Tibial nerve (tissue), 3 donors: Measurements from ENCODE around the gene SLC25A13.

Experiments
- CTCF ChIP-seq, 5 experiments: fragments of 200-600 bp in 3 of 5; fragments of 450-650 bp in 2 of 5; sonication (generic) in 3 of 5; IDR thresholded peaks; one replicate each; pipeline ENCODE4 v1.5.1; 2016 to 2019; ENCODE audit warnings: antibody characterized with exemption in 5 of 5, mild to moderate bottlenecking in 3 of 5, moderate library complexity in 2 of 5
- POLR2A ChIP-seq, 2 donors: fragments of 450-650 bp; IDR thresholded peaks; one replicate each; pipeline ENCODE4 v1.6.1; 2017; ENCODE audit warnings: antibody characterized with exemption in 2 of 2, mild to moderate bottlenecking in 2 of 2, moderate library complexity in 2 of 2

GRCh38 chr7:96204601-96205000 is 117.3 kb downstream of the SLC25A13 start:
- no peak for TF ChIP-seq CTCF (IDR thresholded peaks at IDR 0.05)
- no peak for TF ChIP-seq POLR2A (IDR thresholded peaks at IDR 0.05)
